ENCODE results near the gene OTUD3. TPM values are rescaled to one million over a fixed set of nuclear protein-coding genes. Genes with fewer than 3 reads are reported as not detected.

OTUD3 gene
- total and polyA plus RNA-seq, 2 of the 4 experiments (the other 2 are of a cell fraction) = 2.9 to 3.1 TPM

Other genes with a start within 250 kb of the OTUD3 start
- 12.5 and 14.0 TPM in 2 replicates for gene NBL1, start 238.1 kb upstream of the OTUD3 start, total RNA-seq (2012; rRNA removed)
- 54.2 and 62.7 TPM in 2 replicates for gene NBL1, start 238.1 kb upstream of the OTUD3 start, polyA plus RNA-seq (2012; rRNA removed)
- not detected in 2 replicates for gene HTR6, start 217.5 kb upstream of the OTUD3 start, total RNA-seq (2012; rRNA removed)
- not detected in 2 replicates for gene HTR6, start 217.5 kb upstream of the OTUD3 start, polyA plus RNA-seq (2012; rRNA removed)
- 6.9 and 7.3 TPM in 2 replicates for gene TMCO4, start 82.5 kb upstream of the OTUD3 start, total RNA-seq (2012; rRNA removed)
- gene TMCO4, start 82.5 kb upstream of the OTUD3 start, polyA plus RNA-seq (2012; rRNA removed) = 8.4 and 8.6 TPM in 2 replicates
- not detected in 2 replicates for gene RNF186, start 67.1 kb upstream of the OTUD3 start, total RNA-seq (2012; rRNA removed)
- not detected in 2 replicates for gene RNF186, start 67.1 kb upstream of the OTUD3 start, polyA plus RNA-seq (2012; rRNA removed)
- not detected in 2 replicates for gene PLA2G2E, start 41.2 kb downstream of the OTUD3 start, total RNA-seq (2012; rRNA removed)
- gene PLA2G2E, start 41.2 kb downstream of the OTUD3 start, polyA plus RNA-seq (2012; rRNA removed) = not detected in 2 replicates
- not detected in 2 replicates for gene PLA2G2A, start 97.2 kb downstream of the OTUD3 start, total RNA-seq (2012; rRNA removed)
- not detected in 2 replicates for gene PLA2G2A, start 97.2 kb downstream of the OTUD3 start, polyA plus RNA-seq (2012; rRNA removed)
- gene PLA2G5, start 187.8 kb downstream of the OTUD3 start, total RNA-seq (2012; rRNA removed) = not detected in 2 replicates
- gene PLA2G5, start 187.8 kb downstream of the OTUD3 start, polyA plus RNA-seq (2012; rRNA removed) = not detected in 2 replicates
- not detected in 2 replicates for gene PLA2G2D, start 237.1 kb downstream of the OTUD3 start, total RNA-seq (2012; rRNA removed)
- not detected in 2 replicates for gene PLA2G2D, start 237.1 kb downstream of the OTUD3 start, polyA plus RNA-seq (2012; rRNA removed)

All from IMR-90 (cell line).